D721Med (cell line): ENCODE measurements around the gene RNF144B.

Source experiments
- DNase-seq: peaks from one replicate; pipeline ENCODE4 v3.0.0; 2011; ENCODE audit warnings: low spot score; ENCODE audit not compliant: insufficient read length
- FAIRE-seq: peaks from 2 replicates; lab custom pipeline; 2011; peaks lifted over from hg19 to GRCh38; lab: Jason Lieb, UNC
- CTCF ChIP-seq: IDR thresholded peaks from 2 replicates; pipeline ENCODE4 v1.5.1; 2012; ENCODE audit warnings: mild to moderate bottlenecking, control low read depth; ENCODE audit not compliant: insufficient read depth; ENCODE audit errors: missing control alignments

Gene RNF144B

GRCh38 chr6:18387061-18387721, at the start of gene RNF144B:
TSS of gene RNF144B (plus strand) at chr6:18387350. CDS start at chr6:18399535, 12,185 bp downstream.
- peak; percentile 19 for DNase-seq
- no peak for TF ChIP-seq CTCF
- FAIRE-seq: no peak

DNA sequence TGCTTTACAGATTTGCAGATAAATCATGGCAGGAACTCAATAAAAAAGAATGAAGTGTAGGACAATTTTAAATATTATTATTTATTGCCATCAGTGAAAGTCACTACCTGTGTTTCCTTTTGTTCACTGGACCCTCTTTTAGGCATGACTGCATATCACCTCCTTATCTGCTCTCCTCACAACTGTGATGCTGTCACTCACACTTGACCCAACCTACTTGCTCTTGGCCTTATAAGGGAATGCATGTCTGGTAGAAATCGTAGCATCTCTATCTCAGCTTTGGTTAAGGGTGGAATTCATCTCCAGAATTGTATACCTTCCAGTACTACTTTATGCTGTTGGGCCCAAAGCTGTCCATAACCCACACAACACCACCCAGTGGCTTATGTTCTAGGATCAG, 47.6 kb upstream of the RNF144B start:
- DNase-seq (no peak), FAIRE-seq (no peak)
- no peak for TF ChIP-seq CTCF

DNA sequence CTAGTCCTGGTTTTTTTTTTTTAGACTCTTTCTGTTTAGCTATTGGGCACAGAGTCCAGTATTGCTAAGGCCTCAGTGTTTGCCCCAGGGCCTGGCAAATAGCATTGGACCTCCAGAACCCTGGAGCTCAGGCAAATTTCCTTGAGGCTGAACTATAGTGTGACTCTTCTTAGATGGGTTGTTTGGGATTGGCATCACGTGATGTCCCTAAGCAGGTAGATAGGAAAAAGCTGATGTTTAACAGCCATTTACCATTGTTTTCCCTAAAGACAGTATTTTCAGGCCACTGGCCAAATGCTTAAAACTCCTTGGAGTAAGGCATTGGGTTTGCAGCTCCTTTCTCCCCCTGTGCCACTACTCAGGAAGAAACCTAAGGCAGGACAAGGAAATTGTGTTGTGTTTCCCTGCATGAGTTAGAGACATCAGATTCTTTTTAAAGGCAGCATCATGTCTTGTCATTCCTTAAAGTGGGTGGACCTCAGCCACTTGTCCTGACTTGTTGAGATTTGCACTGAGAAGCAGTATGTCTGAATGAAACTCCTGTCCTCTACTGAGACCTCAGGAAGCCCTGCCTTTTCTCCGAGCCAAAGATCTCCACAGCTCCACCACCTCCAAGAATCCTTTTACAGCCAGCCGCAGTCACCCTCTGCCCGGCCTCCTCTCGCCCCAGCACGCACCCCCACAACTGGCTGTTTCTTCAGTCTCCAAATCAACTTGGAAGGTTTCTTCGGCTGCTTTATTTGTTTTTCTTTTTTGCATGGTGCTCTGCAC, 46.2 kb upstream of the RNF144B start:
- TF ChIP-seq CTCF: no peak
- no peak for FAIRE-seq
- DNase-seq: no peak

DNA sequence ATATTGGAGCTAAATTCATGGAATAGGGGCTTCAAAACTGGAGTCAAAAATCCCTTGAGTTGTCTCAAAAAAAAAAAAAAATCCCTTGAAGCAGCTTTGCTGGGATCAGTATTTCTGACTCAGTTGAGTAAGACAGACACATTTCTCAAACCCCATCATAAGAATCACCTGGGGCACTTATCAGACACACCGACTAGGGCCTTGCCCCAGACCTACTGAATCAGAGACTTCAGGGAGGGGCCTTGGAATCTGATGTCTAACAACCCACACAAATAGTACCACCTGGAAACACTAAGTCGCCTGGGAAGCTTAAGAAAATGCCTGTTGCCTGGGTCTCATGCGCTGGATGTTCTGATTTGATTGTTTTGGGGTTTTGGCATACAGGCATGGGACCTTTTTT, 44.9 kb upstream of the RNF144B start:
- TF ChIP-seq CTCF: no peak
- no peak for DNase-seq
- no peak for FAIRE-seq

DNA sequence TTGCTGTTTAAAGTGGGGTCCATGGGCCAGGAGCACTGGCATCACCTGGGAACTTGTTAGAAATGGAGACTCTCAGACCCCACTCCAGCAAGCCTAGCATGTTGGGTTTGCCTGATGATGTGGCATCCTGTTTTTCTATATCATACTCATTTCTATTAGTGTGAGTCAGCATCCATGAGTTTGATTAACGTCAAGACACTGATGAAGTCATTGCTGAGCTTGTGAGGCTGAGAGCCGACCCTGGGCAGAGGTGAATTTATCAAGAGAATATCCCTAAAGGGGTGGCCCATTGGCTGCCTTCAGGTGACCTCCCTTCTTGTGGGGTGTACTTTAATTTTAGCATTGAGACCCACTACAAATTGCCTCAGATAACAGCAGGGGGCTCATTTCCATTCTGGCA, 43.4 kb upstream of the RNF144B start:
- no peak for TF ChIP-seq CTCF
- FAIRE-seq (no peak), DNase-seq (no peak)

- DNase-seq (no peak), FAIRE-seq (no peak)
- no peak for TF ChIP-seq CTCF
Measured at GRCh38 chr6:18347021-18347577, 40.1 kb upstream of the RNF144B start.

DNA sequence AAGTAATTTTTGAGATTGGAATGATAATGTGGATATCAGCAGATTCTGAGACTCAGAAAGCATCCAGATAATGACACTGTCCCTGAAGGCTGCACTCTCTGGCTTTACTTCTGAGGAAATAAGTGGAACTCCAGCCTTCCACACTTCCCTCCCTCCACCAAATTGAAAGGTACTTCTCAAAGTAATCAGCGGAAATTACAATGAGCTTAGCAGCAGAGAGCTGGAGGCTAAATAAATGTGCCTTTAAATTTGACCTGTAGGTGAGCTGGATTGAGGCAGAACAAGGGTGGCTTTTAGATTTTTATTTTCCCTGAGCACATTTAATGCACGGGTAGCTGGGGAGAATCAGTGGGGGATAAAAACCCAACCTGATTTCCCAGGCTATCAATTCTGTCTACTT, 39.3 kb upstream of the RNF144B start:
- DNase-seq (no peak), FAIRE-seq (no peak)
- TF ChIP-seq CTCF: no peak
